Measurements from ENCODE around the gene LY6G6F. TPM values are rescaled to one million over a fixed set of nuclear protein-coding genes. Genes with fewer than 3 reads are reported as not detected.

The LY6G6F gene
- total RNA-seq, 2 experiments from 2014 or later = not detected

- H3K36me3 Mint-ChIP-seq (ENCODE audit: low read depth) = peaks cover 33% of the 10 kb centered on the region
- CTCF ChIA-PET = interaction anchor here (0.6 to 0.9 kb wide), 2 partner anchors 41 to 697 kb away, joined by 3 read pairs; no protein-coding TSS in a partner anchor
Observed at GRCh38 chr6:31749301-31750036, 42.8 kb downstream of the LY6G6F start.

DNA sequence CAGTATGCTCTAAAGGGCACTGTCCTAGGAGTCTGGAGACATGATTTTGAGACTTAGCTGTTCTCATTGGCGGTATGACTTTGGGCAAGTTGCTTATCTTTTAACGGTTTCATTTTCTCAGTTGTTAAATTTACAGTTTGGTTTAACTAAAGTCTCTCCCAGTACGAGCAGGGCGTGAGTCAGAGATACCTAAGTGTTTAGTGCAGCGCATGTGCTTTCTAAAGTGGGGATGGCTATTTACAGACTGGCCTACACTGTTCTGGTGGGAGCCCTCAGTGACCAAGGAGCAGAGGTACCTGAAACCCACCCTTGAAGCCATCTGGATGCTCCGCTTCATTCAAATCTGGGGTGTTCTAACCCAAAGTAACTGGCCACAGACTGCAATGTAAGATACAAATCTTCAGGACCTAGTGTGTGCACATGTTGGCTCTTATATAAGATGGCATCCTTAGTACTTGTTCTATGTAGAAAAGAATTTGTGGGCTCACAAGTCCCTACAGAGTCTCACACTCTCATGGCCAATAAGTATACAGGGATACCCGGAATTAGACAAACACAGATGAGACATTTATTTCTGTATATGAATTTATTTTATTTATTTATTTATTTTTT lies 43.9 kb downstream of the LY6G6F start:
- ChIA-PET POLR2A (interaction anchor here (0.6 kb wide), 1 partner anchor 10 kb away, joined by 4 read pairs; no protein-coding TSS in a partner anchor), CTCF (interaction anchor here (0.9 kb wide), 1 partner anchor 40 kb away, joined by 3 read pairs; no protein-coding TSS in a partner anchor)
- Mint-ChIP-seq H3K9me3 (no peaks in the 10 kb centered on the region), H3K27me3 (no peaks in the 10 kb centered on the region), H3K27ac (no peak overlapping the region), H3K4me3 (no peak overlapping the region), H3K36me3 (ENCODE audit: low read depth) (peaks cover 26% of the 10 kb centered on the region), H3K4me1 (ENCODE audit: low read depth) (peaks cover 2% of the 10 kb centered on the region)
- TF ChIP-seq, protein P1, sequence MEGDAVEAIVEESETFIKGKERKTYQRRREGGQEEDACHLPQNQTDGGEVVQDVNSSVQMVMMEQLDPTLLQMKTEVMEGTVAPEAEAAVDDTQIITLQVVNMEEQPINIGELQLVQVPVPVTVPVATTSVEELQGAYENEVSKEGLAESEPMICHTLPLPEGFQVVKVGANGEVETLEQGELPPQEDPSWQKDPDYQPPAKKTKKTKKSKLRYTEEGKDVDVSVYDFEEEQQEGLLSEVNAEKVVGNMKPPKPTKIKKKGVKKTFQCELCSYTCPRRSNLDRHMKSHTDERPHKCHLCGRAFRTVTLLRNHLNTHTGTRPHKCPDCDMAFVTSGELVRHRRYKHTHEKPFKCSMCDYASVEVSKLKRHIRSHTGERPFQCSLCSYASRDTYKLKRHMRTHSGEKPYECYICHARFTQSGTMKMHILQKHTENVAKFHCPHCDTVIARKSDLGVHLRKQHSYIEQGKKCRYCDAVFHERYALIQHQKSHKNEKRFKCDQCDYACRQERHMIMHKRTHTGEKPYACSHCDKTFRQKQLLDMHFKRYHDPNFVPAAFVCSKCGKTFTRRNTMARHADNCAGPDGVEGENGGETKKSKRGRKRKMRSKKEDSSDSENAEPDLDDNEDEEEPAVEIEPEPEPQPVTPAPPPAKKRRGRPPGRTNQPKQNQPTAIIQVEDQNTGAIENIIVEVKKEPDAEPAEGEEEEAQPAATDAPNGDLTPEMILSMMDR (IDR thresholded peaks at IDR 0.05) = no peak
- ATAC-seq = no peak
- intact Hi-C loops (cut with micrococcal nuclease) = no loop called here
- no peak for DNase-seq

More at GRCh38 chr6:31749301-31750036, 42.8 kb downstream of the LY6G6F start:
- Mint-ChIP-seq H3K27me3 (no peaks in the 10 kb centered on the region), H3K9me3 (no peaks in the 10 kb centered on the region), H3K4me3 (no peak overlapping the region), H3K27ac (no peak overlapping the region), H3K4me1 (ENCODE audit: low read depth) (peaks cover 2% of the 10 kb centered on the region)
- ATAC-seq = no peak
- DNase-seq = no peak
- POLR2A ChIA-PET = interaction anchor here (1.0 kb wide), 1 partner anchor 24 kb away, joined by 3 read pairs; no protein-coding TSS in a partner anchor
- intact Hi-C loops (cut with micrococcal nuclease) = no loop called here
- TF ChIP-seq, protein P1 (IDR thresholded peaks at IDR 0.05) = no peak

DNA sequence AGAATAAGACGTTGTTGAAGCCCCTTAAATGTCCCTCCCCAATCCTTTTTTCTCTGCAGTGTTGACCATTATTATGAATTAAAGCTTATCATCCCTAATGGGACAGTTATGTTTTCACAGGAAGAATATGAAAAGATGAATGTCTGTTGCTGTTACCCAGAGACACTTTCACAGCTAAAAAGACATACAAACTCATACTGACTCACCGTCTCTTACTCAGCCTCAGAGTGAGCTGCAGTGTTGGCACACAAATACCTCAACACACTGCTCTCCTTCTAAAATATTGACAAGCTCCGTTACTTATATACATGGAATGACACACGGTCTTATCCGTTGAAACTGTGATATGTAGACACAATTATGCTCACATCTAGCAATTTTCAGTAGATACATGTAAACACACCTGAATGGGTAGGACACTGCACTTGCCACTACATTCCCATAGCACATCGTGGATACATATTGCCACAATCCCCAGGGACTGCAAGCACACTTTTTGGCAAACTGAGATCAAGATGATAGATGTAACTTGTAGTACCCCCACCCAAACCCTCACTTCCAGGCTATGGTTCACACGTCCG lies 46.2 kb downstream of the LY6G6F start:
- Mint-ChIP-seq H3K4me3 (no peak overlapping the region), H3K27ac (no peak overlapping the region), H3K27me3 (no peaks in the 10 kb centered on the region)

DNA sequence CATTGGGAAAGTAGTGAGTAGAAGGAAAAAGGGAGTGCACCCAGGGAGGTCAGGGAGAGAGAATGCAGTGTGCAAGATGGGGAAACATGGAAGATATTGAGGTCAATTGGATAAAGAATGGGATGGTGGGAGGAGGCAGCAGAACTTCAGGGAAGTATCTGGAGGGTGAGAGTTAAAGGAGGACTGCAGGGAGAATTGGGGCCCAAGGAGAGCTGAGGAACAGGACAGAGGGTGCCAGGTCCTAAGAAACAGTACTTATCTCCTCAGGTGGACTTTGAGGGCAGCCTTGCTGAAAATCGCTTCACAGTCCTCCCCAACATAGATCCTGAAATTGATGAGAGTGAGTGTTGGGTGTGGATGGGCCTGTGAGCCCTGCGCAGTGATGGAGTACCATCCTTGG lies 51.6 kb downstream of the LY6G6F start:
- ATAC-seq (no peak), DNase-seq (no peak)
- CTCF ChIA-PET = interaction anchor here (1.2 to 1.8 kb wide), 2 partner anchors 11 to 34 kb away, joined by 3 to 11 read pairs; no protein-coding TSS in a partner anchor
- Mint-ChIP-seq H3K4me3 (no peak overlapping the region), H3K27ac (no peak overlapping the region), H3K9me3 (no peaks in the 10 kb centered on the region), H3K4me1 (ENCODE audit: low read depth) (no peaks in the 10 kb centered on the region), H3K36me3 (ENCODE audit: low read depth) (peaks cover 43% of the 10 kb centered on the region), H3K27me3 (no peaks in the 10 kb centered on the region)
- TF ChIP-seq, protein P1 (IDR thresholded peaks at IDR 0.05) = no peak
- POLR2A ChIA-PET = interaction anchor here (1.2 to 1.7 kb wide), 5 partner anchors 11 to 33 kb away, joined by 3 to 7 read pairs (median 5); partner anchors contain the start of gene MSH5
- intact Hi-C loops (cut with micrococcal nuclease) = no loop called here

More for the DNA sequence above, 46.2 kb downstream of the LY6G6F start:
- ATAC-seq (no peak), DNase-seq (no peak)
- ChIA-PET POLR2A (interaction anchor here (0.7 to 1.5 kb wide), 4 partner anchors 12 to 135 kb away, joined by 3 to 8 read pairs (median 6); partner anchors contain the start of gene MSH5), CTCF (interaction anchor here (2.2 kb wide), 1 partner anchor 17 kb away, joined by 10 read pairs; no protein-coding TSS in a partner anchor)
- TF ChIP-seq, protein P1 (IDR thresholded peaks at IDR 0.05) = no peak
- intact Hi-C loops (cut with micrococcal nuclease) = no loop called here
- H3K9me3 Mint-ChIP-seq = no peaks in the 10 kb centered on the region
- H3K4me1 Mint-ChIP-seq (ENCODE audit: low read depth) = no peaks in the 10 kb centered on the region
- H3K36me3 Mint-ChIP-seq (ENCODE audit: low read depth) = peaks cover 22% of the 10 kb centered on the region

Small RNA genes lying within 50 kb of the gene (microRNA-seq; reads per million reads assigned to microRNA genes)
- not detected for gene MIR4646 (ENCODE audit: borderline microRNAs expressed, borderline replicate concordance)

Other genes starting within 250 kb of the LY6G6F start
- 10 to 100 TPM; 17.0 to 17.7 TPM for gene MICB, start 208.7 kb upstream of the LY6G6F start, total RNA-seq
- gene MCCD1, start 177.9 kb upstream of the LY6G6F start, total RNA-seq = not detected
- gene DDX39B, start 164.9 kb upstream of the LY6G6F start, total RNA-seq = 100 to 1,000 TPM; 568 to 572 TPM
- 1 to 10 TPM in 1 of 2 experiments, under 1 TPM in 1; 0.86 to 1.1 TPM for gene ATP6V1G2, start 160.3 kb upstream of the LY6G6F start, total RNA-seq
- 10 to 100 TPM; 11.3 to 13.0 TPM for gene NFKBIL1, start 159.3 kb upstream of the LY6G6F start, total RNA-seq
- gene LTA, start 134.6 kb upstream of the LY6G6F start, total RNA-seq = 100 to 1,000 TPM; 713 to 724 TPM
- gene TNF, start 131.3 kb upstream of the LY6G6F start, total RNA-seq = 10 to 100 TPM; 89.2 to 92.5 TPM
- 100 to 1,000 TPM; 368 to 375 TPM for gene LTB, start 124.4 kb upstream of the LY6G6F start, total RNA-seq
- gene LST1, start 120.6 kb upstream of the LY6G6F start, total RNA-seq = 10 to 100 TPM; 40.4 to 43.6 TPM
- 10 to 100 TPM; 60.1 to 60.3 TPM for gene NCR3, start 113.9 kb upstream of the LY6G6F start, total RNA-seq
- 100 to 1,000 TPM; 240 to 253 TPM for gene AIF1, start 91.6 kb upstream of the LY6G6F start, total RNA-seq
- gene PRRC2A, start 86.2 kb upstream of the LY6G6F start, total RNA-seq = 100 to 1,000 TPM; 257 to 262 TPM
- 100 to 1,000 TPM; 303 to 318 TPM for gene BAG6, start 54.2 kb upstream of the LY6G6F start, total RNA-seq
- gene APOM, start 51.0 kb upstream of the LY6G6F start, total RNA-seq = 1 to 10 TPM; 4.4 to 4.9 TPM
- gene C6orf47, start 46.1 kb upstream of the LY6G6F start, total RNA-seq = 10 to 100 TPM; 11.4 to 11.7 TPM
- 10 to 100 TPM; 29.4 to 30.9 TPM for gene GPANK1, start 41.9 kb upstream of the LY6G6F start, total RNA-seq
- gene CSNK2B, start 40.8 kb upstream of the LY6G6F start, total RNA-seq = 100 to 1,000 TPM; 241 to 247 TPM
- gene LY6G5B, start 36.9 kb upstream of the LY6G6F start, total RNA-seq = 10 to 100 TPM; 14.7 to 16.1 TPM
- gene LY6G5C, start 25.8 kb upstream of the LY6G6F start, total RNA-seq = 1 to 10 TPM; 1.6 to 2.3 TPM
- gene ABHD16A, start 3.5 kb upstream of the LY6G6F start, total RNA-seq = 10 to 100 TPM; 23.7 to 24.3 TPM
- gene LY6G6D, start 8.5 kb downstream of the LY6G6F start, total RNA-seq = not detected
- not detected for gene LY6G6C, start 14.9 kb downstream of the LY6G6F start, total RNA-seq
- under 1 TPM; 0.65 to 0.81 TPM for gene MPIG6B, start 16.5 kb downstream of the LY6G6F start, total RNA-seq
- gene DDAH2, start 22.4 kb downstream of the LY6G6F start, total RNA-seq = 1 to 10 TPM; 6.3 to 6.9 TPM
- gene CLIC1, start 29.7 kb downstream of the LY6G6F start, total RNA-seq = 100 to 1,000 TPM; 334 to 346 TPM
- gene MSH5, start 33.1 kb downstream of the LY6G6F start, total RNA-seq = 100 to 1,000 TPM in 1 of 2 experiments, 10 to 100 TPM in 1; 96.9 to 105 TPM
- gene SAPCD1, start 55.8 kb downstream of the LY6G6F start, total RNA-seq = 10 to 100 TPM; 13.6 to 18.7 TPM
- 1 to 10 TPM; 1.6 TPM for gene VWA7, start 70.5 kb downstream of the LY6G6F start, total RNA-seq
- 100 to 1,000 TPM; 150 to 153 TPM for gene VARS1, start 88.9 kb downstream of the LY6G6F start, total RNA-seq
- 100 to 1,000 TPM; 117 to 120 TPM for gene LSM2, start 100.1 kb downstream of the LY6G6F start, total RNA-seq
- gene HSPA1L, start 108.4 kb downstream of the LY6G6F start, total RNA-seq = 1 to 10 TPM; 1.7 to 2.0 TPM
- 10 to 100 TPM; 36.6 to 37.8 TPM for gene HSPA1A, start 108.7 kb downstream of the LY6G6F start, total RNA-seq
- gene HSPA1B, start 120.9 kb downstream of the LY6G6F start, total RNA-seq = 10 to 100 TPM; 50.4 to 50.8 TPM
- 1 to 10 TPM; 8.7 to 9.8 TPM for gene NEU1, start 156.0 kb downstream of the LY6G6F start, total RNA-seq
- gene SLC44A4, start 172.1 kb downstream of the LY6G6F start, total RNA-seq = not detected
- 10 to 100 TPM; 55.4 to 56.8 TPM for gene EHMT2, start 190.8 kb downstream of the LY6G6F start, total RNA-seq
- gene ZBTB12, start 195.2 kb downstream of the LY6G6F start, total RNA-seq = 1 to 10 TPM; 1.8 to 2.1 TPM
- gene C2, start 220.9 kb downstream of the LY6G6F start, total RNA-seq = 1 to 10 TPM in 1 of 2 experiments, under 1 TPM in 1; 0.99 to 1.4 TPM
- gene CFB, start 239.2 kb downstream of the LY6G6F start, total RNA-seq = under 1 TPM; 0.43 to 0.45 TPM

Measured in activated CD8-positive, alpha-beta T cell treated with anti-CD3 and anti-CD28 coated beads for 36 hours (primary cell).